GM06990 (cell line): ENCODE measurements around the gene LHFPL2.

ENCODE experiments used
- DNase-seq: peaks from one replicate; pipeline ENCODE4 v3.0.0-alpha.2; 2011; ENCODE audit not compliant: insufficient read length; ENCODE audit errors: extremely low read depth
- H3K27me3 ChIP-seq: replicated peaks from 2 replicates; pipeline ENCODE4 v1.6.0; 2011; ENCODE audit warnings: low read length; ENCODE audit not compliant: control insufficient read depth, insufficient read depth
- H3K36me3 ChIP-seq: 2 replicates; pipeline ENCODE4 v1.5.1; 2011; ENCODE audit warnings: low read length; ENCODE audit not compliant: control insufficient read depth, insufficient read depth
- H3K4me3 ChIP-seq: replicated peaks from 2 replicates; pipeline ENCODE4 v1.5.1; 2011; ENCODE audit warnings: low read depth, mild to moderate bottlenecking, control low read depth, low read length
- CTCF ChIP-seq: IDR thresholded peaks from 2 replicates; pipeline ENCODE4 v1.5.1; 2011; ENCODE audit warnings: low read length, control low read depth, mild to moderate bottlenecking, inconsistent platforms; ENCODE audit not compliant: insufficient read depth, poor library complexity, severe bottlenecking

Gene LHFPL2

DNA sequence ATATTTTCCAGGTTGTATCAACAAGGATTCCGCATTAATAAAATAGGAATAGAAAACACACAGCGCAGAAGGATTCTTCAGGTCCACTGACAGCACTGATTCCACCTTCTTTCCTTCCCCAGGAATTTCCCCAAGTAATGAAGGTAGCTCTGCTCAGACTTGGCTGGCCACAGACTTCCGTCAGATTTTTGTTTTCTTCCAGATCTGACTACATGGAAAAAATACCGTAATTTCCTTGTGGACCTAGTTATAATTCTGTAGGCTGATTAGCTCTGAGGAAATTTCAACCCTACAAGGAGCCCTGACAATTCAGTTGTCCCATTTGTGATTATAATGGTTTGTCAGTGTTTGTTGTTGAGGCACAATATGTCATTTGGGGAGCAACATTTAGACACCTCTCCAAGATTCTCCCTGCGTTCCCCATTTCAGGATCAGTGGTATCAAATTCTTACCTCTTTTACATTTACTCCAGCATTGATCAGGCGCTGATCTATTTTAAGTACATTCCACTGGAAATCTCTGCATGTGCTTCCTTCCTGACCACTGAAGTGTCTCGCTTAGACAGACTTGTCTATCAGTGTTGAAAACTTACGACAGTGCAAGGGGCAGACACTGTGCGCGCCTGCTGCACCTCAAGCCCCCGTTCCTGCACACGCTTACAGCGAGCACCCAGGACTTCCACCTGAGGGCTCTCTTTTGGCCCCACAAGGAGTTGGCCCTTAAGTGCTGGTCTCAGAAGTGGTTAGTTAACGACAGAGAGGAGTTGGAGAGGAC, 94.8 kb downstream of the LHFPL2 start:
- no peak for DNase-seq
- no peaks in the 10 kb centered on the region; the same call in none of the 2 replicates for H3K36me3 ChIP-seq
- no peaks in the 10 kb centered on the region for H3K27me3 ChIP-seq
- no peak for TF ChIP-seq CTCF
- no peak overlapping the region for H3K4me3 ChIP-seq

GRCh38 chr5:78552729-78553342, 95.7 kb downstream of the LHFPL2 start:
- H3K36me3 ChIP-seq = no peaks in the 10 kb centered on the region; the same call in 1 of the 2 replicates
- TF ChIP-seq CTCF = no peak
- no peak for DNase-seq
- H3K4me3 ChIP-seq = no peak overlapping the region
- H3K27me3 ChIP-seq = no peaks in the 10 kb centered on the region

GRCh38 chr5:78550891-78551290, 97.7 kb downstream of the LHFPL2 start:
- no peaks in the 10 kb centered on the region for H3K27me3 ChIP-seq
- DNase-seq = no peak
- no peak overlapping the region for H3K4me3 ChIP-seq
- H3K36me3 ChIP-seq = no peaks in the 10 kb centered on the region; the same call in 1 of the 2 replicates
- TF ChIP-seq CTCF = no peak

DNA sequence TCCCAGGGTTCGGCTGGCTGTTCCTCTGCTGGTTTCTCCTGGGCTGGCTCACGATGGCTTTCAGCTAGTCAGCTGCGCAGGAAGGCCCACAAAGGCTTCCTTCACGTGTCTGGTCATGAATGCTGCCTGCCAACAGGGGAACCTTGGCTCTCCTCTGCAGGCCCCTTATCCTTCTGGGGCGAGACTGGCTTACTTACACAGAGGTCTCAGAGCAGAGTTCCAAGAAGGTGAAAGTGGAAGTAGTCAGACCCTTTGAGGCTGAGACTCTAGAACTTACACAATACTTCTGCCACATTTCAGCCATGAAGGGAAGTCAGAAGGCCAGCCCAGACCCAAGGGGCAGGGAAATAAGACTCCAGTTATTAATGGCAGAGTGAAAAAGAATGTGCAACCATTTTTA, 99.5 kb downstream of the LHFPL2 start:
- H3K4me3 ChIP-seq = no peak overlapping the region
- H3K27me3 ChIP-seq = no peaks in the 10 kb centered on the region
- DNase-seq = no peak
- TF ChIP-seq CTCF = no peak
- no peaks in the 10 kb centered on the region; the same call in 1 of the 2 replicates for H3K36me3 ChIP-seq

DNA sequence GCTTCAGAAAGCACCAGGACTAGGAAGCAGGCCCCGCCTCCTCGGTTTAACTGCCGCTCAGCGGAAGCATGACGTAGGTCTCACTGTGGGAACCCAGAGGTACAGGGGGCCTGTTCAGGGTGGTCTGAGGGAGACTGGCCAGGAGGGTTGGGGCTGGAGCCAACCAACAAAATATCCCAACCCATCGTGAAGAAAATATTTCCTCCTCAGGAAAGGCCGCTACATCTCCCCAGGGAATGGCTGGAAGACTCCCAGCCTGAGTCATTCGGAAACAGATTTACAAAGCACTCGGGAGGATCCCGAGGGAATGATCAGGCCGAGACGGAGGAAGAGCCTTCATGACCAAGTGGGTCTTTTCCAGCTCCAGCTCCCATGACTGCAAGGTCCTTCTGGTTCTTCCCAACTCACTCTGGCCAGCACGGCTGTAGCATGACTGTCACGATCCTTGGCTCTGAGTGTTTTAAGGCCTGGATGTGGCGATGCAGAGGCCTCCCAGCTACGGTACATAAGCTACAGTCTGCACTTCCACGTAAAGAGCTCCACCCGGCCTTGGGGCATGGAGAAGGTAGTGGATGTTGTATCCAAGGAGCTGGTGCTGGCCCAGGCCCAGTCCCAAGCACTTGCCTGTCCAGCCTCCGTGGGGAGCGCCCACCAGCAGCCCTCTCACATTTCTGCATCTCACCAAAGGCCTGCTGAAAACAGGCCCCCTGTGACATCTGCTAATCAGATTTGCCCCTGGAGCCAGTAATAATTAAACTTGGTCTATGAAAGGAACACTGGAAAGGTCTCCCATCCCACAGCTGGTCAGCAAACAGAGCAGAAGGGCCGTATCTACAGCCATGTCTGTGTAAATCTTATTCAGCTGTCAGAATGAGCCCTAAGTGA, 100.6 kb downstream of the LHFPL2 start:
- DNase-seq = no peak
- no peak for TF ChIP-seq CTCF

More for the DNA sequence above, 100.6 kb downstream of the LHFPL2 start:
- H3K4me3 ChIP-seq = no peak overlapping the region
- H3K27me3 ChIP-seq = no peaks in the 10 kb centered on the region
- H3K36me3 ChIP-seq = no peaks in the 10 kb centered on the region; the same call in 1 of the 2 replicates
